Keratinocyte (primary cell): ENCODE data around the gene PROC. TPM values are rescaled to one million over a fixed set of nuclear protein-coding genes. Genes with fewer than 3 reads are reported as not detected.

Experiments used
- DNase-seq: peaks from one replicate; pipeline ENCODE4 v3.0.0-alpha.2; 2011; ENCODE audit warnings: low read depth, missing footprints, low spot score
- FAIRE-seq: peaks from 2 replicates; lab custom pipeline; 2011; peaks lifted over from hg19 to GRCh38; lab: Jason Lieb, UNC
- H2AFZ ChIP-seq: 2 replicates; pipeline ENCODE4 v1.6.0; 2012; ENCODE audit warnings: low read length, control low read depth, inconsistent platforms; ENCODE audit not compliant: control insufficient read depth
- H3K27ac ChIP-seq: 2 replicates; pipeline ENCODE4 v1.5.1; 2011; ENCODE audit warnings: low read length; ENCODE audit not compliant: control insufficient read depth, insufficient read depth
- H3K27me3 ChIP-seq: 3 replicates; pipeline ENCODE4 v1.6.0; 2011; ENCODE audit warnings: low read length; ENCODE audit not compliant: control insufficient read depth, insufficient read depth; ENCODE audit errors: extremely low read depth
- H3K36me3 ChIP-seq, 2 experiments: 2 replicates in 1 of 2; 3 replicates in 1 of 2; pipeline ENCODE4 v1.5.1; 2011; ENCODE audit warnings: low read length in 2 of 2, mild to moderate bottlenecking in 1 of 2; ENCODE audit not compliant: control insufficient read depth in 2 of 2, insufficient read depth in 2 of 2; ENCODE audit errors: extremely low read depth in 1 of 2
- H3K4me1 ChIP-seq: 3 replicates; pipeline ENCODE4 v1.5.1; 2011; ENCODE audit warnings: low read length; ENCODE audit not compliant: control insufficient read depth, insufficient read depth; ENCODE audit errors: extremely low read depth
- H3K4me2 ChIP-seq: 3 replicates; pipeline ENCODE4 v1.6.0; 2011; ENCODE audit warnings: low read depth, low read length; ENCODE audit not compliant: control insufficient read depth, insufficient read depth; ENCODE audit errors: extremely low read depth
- H3K4me3 ChIP-seq, 3 experiments: fragments of 200-600 bp in 1 of 3; sonication (generic) in 1 of 3; 2 replicates in 2 of 3; 3 replicates in 1 of 3; pipeline ENCODE4 v1.5.1; 2011 to 2016; ENCODE audit warnings: low read length in 3 of 3, mild to moderate bottlenecking in 3 of 3, control low read depth in 2 of 3, inconsistent platforms in 1 of 3, low read depth in 1 of 3, mixed read lengths in 1 of 3, mixed run types in 1 of 3, moderate library complexity in 1 of 3; ENCODE audit not compliant: control insufficient read depth in 2 of 3, insufficient read depth in 2 of 3; ENCODE audit errors: extremely low read depth in 1 of 3
- H3K79me2 ChIP-seq: 2 replicates; pipeline ENCODE4 v1.6.0; 2012; ENCODE audit warnings: low read length; ENCODE audit not compliant: control insufficient read depth, insufficient read depth
- H3K9ac ChIP-seq: 3 replicates; pipeline ENCODE4 v1.6.0; 2011; ENCODE audit warnings: low read length; ENCODE audit not compliant: control insufficient read depth, insufficient read depth; ENCODE audit errors: extremely low read depth
- H3K9me1 ChIP-seq: 3 replicates; pipeline ENCODE4 v1.6.0; 2011; ENCODE audit warnings: low read length; ENCODE audit not compliant: control insufficient read depth, insufficient read depth; ENCODE audit errors: extremely low read depth
- H3K9me3 ChIP-seq: 2 replicates; pipeline ENCODE4 v1.5.1; 2012; ENCODE audit warnings: low read depth, low read length; ENCODE audit not compliant: control insufficient read depth
- H4K20me1 ChIP-seq: 3 replicates; pipeline ENCODE4 v1.6.0; 2011; ENCODE audit warnings: low read length; ENCODE audit not compliant: control insufficient read depth, insufficient read depth; ENCODE audit errors: extremely low read depth
- EZH2 ChIP-seq: IDR thresholded peaks from one replicate; pipeline ENCODE4 v1.6.1; 2012; ENCODE audit warnings: inconsistent platforms, mild to moderate bottlenecking, low read length, moderate library complexity
- dilution Hi-C: fragments of 300-500 bp; cut with MboI; formaldehyde crosslinking; loops from one replicate; pipeline ENCODE4 v1.7.0; 2020; ENCODE audit warnings: low sequenced_read_pairs; ENCODE audit not compliant: extremely low pct_ligation_motif_present
- polyA plus RNA-seq, 5 experiments: library from polyadenylated mRNA; depleted of rRNA in 3 of 5; stranded (reverse) in 3 of 5; stranded (forward) in 1 of 5; unstranded in 1 of 5; fragments of >200 nt; gene quantifications; 1 replicate in 1 of 5; 2 replicates in 3 of 5; 3 replicates in 1 of 5; pipeline versions ENCODE4 v1.2.1 to v1.2.3, GENCODE V29; 2011 to 2012; ENCODE audit warnings: missing spikeins in 2 of 5, low read depth in 1 of 5, low replicate concordance in 1 of 5
- TF ChIP-seq, protein P1 (sequence below), 3 experiments: IDR thresholded peaks in 1 of 3; conservative IDR thresholded peaks in 1 of 3; optimal IDR thresholded peaks in 1 of 3; 2 replicates in 2 of 3; 3 replicates in 1 of 3; pipeline versions ENCODE3 to v1.5.1; 2011; ENCODE audit warnings: low read length in 3 of 3, mild to moderate bottlenecking in 3 of 3, moderate library complexity in 2 of 3, control low read depth in 1 of 3, inconsistent platforms in 1 of 3; ENCODE audit not compliant: insufficient read depth in 2 of 3; ENCODE audit errors: extremely low read depth in 1 of 3

PROC gene
- polyA plus RNA-seq, 1 donor (not counting 4 experiments of a cell fraction or from before 2014, with no cell fraction given) = 0.16 TPM

DNA sequence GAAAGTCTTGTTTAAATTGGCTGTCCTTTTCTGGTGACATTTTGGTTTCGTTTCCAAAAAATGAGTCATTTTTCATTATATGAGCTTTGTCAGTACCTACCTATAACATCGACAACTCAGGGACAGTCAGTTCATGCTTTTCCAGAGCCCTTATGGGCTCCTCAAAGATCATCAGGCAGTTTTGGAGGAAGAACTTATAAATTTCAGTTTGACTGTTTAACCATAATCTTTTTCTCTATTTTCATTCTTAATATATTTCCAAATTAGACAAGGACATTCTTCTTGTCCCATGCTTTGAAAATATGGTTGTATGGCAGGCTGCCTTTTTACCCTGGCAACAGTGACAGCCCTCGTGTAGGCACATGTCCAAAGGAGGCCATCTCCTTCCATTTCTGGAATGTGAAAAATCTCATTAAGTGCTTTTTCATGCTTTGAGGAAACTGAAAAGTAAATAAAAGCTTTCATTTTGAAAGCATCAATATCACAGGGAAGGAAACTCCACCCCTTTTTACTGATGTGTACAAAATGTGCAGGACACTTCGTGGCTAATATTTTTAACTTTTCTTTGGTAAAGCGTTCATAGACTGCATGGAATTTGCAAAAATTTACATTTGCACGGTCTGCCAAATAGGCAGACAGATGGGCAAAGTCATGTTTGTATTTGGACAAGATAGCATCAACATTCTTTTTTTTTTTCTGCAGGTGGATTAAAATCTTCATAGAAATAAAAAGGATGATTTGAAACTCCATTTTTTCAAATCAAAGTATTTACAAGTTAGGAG lies 7.2 kb upstream of the PROC start:
- Histone ChIP-seq H4K20me1 (no peaks in the 10 kb centered on the region), H3K27ac (no peak overlapping the region), H3K79me2 (no peaks in the 10 kb centered on the region), H3K27me3 (no peaks in the 10 kb centered on the region), H2AFZ (peak overlapping the region; percentile 17), H3K9ac (no peak overlapping the region), H3K4me1 (peaks cover 32% of the 10 kb centered on the region), H3K9me1 (no peaks in the 10 kb centered on the region), H3K4me2 (peak overlapping the region; percentile 33), H3K9me3 (no peaks in the 10 kb centered on the region), H3K4me3 (no peak overlapping the region), H3K36me3 (no peaks in the 10 kb centered on the region)
- DNase-seq (no peak), FAIRE-seq (no peak)
- dilution Hi-C loops = no loop called here
- no peak for TF ChIP-seq EZH2
- TF ChIP-seq, protein P1, sequence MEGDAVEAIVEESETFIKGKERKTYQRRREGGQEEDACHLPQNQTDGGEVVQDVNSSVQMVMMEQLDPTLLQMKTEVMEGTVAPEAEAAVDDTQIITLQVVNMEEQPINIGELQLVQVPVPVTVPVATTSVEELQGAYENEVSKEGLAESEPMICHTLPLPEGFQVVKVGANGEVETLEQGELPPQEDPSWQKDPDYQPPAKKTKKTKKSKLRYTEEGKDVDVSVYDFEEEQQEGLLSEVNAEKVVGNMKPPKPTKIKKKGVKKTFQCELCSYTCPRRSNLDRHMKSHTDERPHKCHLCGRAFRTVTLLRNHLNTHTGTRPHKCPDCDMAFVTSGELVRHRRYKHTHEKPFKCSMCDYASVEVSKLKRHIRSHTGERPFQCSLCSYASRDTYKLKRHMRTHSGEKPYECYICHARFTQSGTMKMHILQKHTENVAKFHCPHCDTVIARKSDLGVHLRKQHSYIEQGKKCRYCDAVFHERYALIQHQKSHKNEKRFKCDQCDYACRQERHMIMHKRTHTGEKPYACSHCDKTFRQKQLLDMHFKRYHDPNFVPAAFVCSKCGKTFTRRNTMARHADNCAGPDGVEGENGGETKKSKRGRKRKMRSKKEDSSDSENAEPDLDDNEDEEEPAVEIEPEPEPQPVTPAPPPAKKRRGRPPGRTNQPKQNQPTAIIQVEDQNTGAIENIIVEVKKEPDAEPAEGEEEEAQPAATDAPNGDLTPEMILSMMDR (optimal IDR thresholded peaks at IDR 0.05 in 1 of 3, IDR thresholded peaks at IDR 0.05 in 1 of 3, conservative IDR thresholded peaks at IDR 0.05 in 1 of 3; ENCODE audit: extremely low read depth in 1 of 3, insufficient read depth in 2 of 3, low read length in 3 of 3) = no peak

DNA sequence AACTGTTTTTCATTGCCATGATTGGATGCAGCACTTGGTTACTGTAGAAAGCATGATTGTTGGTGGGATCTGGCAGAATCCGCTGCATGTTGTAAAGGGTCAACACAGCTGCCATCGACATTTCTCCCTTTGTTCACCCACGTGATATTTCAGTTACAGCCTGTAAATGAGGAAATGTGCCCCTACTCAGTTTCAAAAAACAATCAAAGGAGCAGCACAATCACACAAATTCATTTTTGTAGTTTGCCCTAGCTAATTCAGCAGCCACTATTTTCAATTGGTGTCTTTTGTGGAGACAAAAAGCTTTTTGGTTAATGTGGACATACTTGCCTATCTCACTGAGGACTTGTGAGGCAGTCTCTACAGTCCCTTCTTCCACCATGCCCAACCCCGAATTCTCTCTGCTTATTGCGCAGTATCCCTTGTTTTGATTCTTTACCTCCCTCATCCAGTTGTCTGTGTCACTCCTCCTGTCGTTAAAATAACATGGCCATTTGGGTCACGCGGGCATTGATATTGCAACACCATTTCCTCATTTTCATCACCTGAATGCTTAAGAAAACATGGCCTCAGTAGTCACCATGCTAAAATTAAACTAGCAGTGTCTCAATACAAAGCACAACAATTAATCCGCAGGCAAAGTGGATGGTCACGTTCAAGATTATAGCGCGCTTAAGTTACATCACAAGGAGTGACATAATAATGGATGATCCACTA lies 6.4 kb upstream of the PROC start:
- no peak for FAIRE-seq
- TF ChIP-seq, protein P1 (optimal IDR thresholded peaks at IDR 0.05 in 1 of 3, IDR thresholded peaks at IDR 0.05 in 1 of 3, conservative IDR thresholded peaks at IDR 0.05 in 1 of 3; ENCODE audit: extremely low read depth in 1 of 3, insufficient read depth in 2 of 3, low read length in 3 of 3) = no peak
- no peak for TF ChIP-seq EZH2
- no peak for DNase-seq
- Histone ChIP-seq H3K9ac (no peak overlapping the region), H3K27me3 (no peaks in the 10 kb centered on the region), H3K36me3 (no peaks in the 10 kb centered on the region), H3K4me1 (peaks cover 39% of the 10 kb centered on the region), H3K4me2 (no peak overlapping the region), H2AFZ (no peak overlapping the region), H3K9me1 (no peaks in the 10 kb centered on the region), H3K4me3 (no peak overlapping the region), H3K9me3 (no peaks in the 10 kb centered on the region), H3K79me2 (no peaks in the 10 kb centered on the region), H4K20me1 (no peaks in the 10 kb centered on the region), H3K27ac (no peak overlapping the region)
- dilution Hi-C loops = no loop called here
